SK-N-SH (cell line): ENCODE data around the gene FRAS1.

Experiments used
- RAD21 ChIP-seq: IDR thresholded peaks from 2 replicates; pipeline ENCODE4 v1.6.1; 2012; ENCODE audit warnings: mild to moderate bottlenecking, low read length
- TEAD4 ChIP-seq: IDR thresholded peaks from 2 replicates; pipeline ENCODE4 v1.4.0; 2012; ENCODE audit warnings: mild to moderate bottlenecking, borderline replicate concordance; ENCODE audit not compliant: insufficient read depth
- YY1 ChIP-seq: IDR thresholded peaks from 2 replicates; pipeline ENCODE4 v1.4.0; 2012; ENCODE audit warnings: low read depth, mild to moderate bottlenecking
- TF ChIP-seq, protein P1 (sequence below): fragments of 200-600 bp; sonication (generic); IDR thresholded peaks from 2 replicates; pipeline ENCODE4 v1.6.1; 2017; ENCODE audit warnings: antibody characterized with exemption, mild to moderate bottlenecking, moderate library complexity

DNA sequence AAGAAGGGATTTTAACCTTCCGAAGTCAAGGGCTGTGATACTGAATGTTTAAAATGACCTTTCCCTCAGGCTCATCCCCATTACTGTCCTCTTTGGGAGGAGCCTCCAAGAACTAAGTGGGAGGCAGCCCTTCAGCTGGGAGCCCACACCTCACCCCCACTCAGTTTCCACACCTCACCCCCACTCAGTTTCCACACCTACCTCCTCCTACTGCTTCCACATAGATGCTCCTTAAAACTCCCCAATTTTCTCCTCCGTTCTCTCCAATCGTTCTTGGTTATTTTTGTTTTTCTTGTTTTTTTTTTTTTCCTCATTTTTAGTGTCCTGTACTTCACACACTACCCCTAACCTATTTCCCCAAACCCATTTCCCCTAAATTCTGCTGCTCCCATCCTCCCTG lies 462.8 kb downstream of the FRAS1 start:
- TF ChIP-seq TEAD4 (no peak), RAD21 (no peak), YY1 (no peak)
- TF ChIP-seq, protein P1, sequence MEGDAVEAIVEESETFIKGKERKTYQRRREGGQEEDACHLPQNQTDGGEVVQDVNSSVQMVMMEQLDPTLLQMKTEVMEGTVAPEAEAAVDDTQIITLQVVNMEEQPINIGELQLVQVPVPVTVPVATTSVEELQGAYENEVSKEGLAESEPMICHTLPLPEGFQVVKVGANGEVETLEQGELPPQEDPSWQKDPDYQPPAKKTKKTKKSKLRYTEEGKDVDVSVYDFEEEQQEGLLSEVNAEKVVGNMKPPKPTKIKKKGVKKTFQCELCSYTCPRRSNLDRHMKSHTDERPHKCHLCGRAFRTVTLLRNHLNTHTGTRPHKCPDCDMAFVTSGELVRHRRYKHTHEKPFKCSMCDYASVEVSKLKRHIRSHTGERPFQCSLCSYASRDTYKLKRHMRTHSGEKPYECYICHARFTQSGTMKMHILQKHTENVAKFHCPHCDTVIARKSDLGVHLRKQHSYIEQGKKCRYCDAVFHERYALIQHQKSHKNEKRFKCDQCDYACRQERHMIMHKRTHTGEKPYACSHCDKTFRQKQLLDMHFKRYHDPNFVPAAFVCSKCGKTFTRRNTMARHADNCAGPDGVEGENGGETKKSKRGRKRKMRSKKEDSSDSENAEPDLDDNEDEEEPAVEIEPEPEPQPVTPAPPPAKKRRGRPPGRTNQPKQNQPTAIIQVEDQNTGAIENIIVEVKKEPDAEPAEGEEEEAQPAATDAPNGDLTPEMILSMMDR = no peak
